IPS-15b (cell line): Measurements from ENCODE around the gene THOC6.

ENCODE experiments used
- H3K27me3 ChIP-seq: one replicate; pipeline ENCODE4 v1.6.1; 2013; ENCODE audit warnings: low read length; ENCODE audit not compliant: control insufficient read depth, insufficient read depth
- H3K36me3 ChIP-seq: one replicate; pipeline ENCODE4 v1.6.1; 2013; ENCODE audit warnings: low read length; ENCODE audit not compliant: control insufficient read depth, insufficient read depth
- H3K4me1 ChIP-seq: one replicate; pipeline ENCODE4 v1.6.1; 2013; ENCODE audit warnings: mild to moderate bottlenecking, low read length; ENCODE audit not compliant: control insufficient read depth, insufficient read depth
- H3K4me3 ChIP-seq: one replicate; pipeline ENCODE4 v1.5.1; 2013; ENCODE audit warnings: low read depth, low read length
- H3K9ac ChIP-seq: one replicate; pipeline ENCODE4 v1.6.1; 2013; ENCODE audit warnings: low read depth, mild to moderate bottlenecking, low read length
- H3K9me3 ChIP-seq: one replicate; pipeline ENCODE4 v1.6.1; 2013; ENCODE audit warnings: mild to moderate bottlenecking, low read length; ENCODE audit not compliant: control insufficient read depth, insufficient read depth

The THOC6 gene

DNA sequence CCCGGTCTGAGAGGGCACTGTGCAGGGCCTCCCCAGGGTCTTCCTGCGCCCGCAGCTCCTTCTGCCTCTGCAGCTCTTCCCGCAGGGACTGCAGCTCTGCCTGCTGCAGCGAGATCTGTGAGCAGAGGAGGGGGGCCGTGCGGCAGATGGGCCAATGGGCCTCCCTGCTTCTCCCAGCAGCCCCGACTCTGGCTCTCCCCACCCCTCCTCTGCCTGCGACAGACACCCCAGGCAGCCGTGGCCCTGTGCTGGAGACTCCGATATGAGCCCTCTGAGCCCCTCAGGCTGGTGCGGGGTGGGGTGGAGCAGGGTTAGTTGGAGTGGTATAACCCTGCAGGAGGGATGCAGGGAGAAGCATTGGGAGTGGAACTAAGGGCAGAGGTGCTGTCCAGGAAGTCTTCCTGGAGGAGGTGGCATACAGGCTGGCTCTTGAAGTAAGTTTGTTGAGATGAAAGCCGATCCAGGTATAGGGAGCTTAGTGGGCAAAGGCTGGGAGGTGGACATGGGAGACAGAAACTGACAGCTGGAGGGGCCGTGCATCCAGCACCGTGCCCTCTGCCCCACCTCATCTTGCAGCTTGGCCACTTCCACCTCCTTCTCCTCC is 5.0 kb downstream of the THOC6 start:
- peaks cover 25% of the 10 kb centered on the region for H3K36me3 ChIP-seq
- no peak overlapping the region for H3K9ac ChIP-seq
- H3K27me3 ChIP-seq = peaks cover 16% of the 10 kb centered on the region
- peak overlapping the region; percentile 18 for H3K4me3 ChIP-seq
- no peaks in the 10 kb centered on the region for H3K9me3 ChIP-seq
- peaks cover 2% of the 10 kb centered on the region for H3K4me1 ChIP-seq

GRCh38 chr16:3029491-3030221 is 5.8 kb downstream of the THOC6 start:
- Histone ChIP-seq H3K36me3 (peaks cover 25% of the 10 kb centered on the region), H3K9ac (no peak overlapping the region), H3K4me3 (peak overlapping the region; percentile 11), H3K9me3 (no peaks in the 10 kb centered on the region), H3K27me3 (peaks cover 16% of the 10 kb centered on the region), H3K4me1 (peaks cover 2% of the 10 kb centered on the region)

DNA sequence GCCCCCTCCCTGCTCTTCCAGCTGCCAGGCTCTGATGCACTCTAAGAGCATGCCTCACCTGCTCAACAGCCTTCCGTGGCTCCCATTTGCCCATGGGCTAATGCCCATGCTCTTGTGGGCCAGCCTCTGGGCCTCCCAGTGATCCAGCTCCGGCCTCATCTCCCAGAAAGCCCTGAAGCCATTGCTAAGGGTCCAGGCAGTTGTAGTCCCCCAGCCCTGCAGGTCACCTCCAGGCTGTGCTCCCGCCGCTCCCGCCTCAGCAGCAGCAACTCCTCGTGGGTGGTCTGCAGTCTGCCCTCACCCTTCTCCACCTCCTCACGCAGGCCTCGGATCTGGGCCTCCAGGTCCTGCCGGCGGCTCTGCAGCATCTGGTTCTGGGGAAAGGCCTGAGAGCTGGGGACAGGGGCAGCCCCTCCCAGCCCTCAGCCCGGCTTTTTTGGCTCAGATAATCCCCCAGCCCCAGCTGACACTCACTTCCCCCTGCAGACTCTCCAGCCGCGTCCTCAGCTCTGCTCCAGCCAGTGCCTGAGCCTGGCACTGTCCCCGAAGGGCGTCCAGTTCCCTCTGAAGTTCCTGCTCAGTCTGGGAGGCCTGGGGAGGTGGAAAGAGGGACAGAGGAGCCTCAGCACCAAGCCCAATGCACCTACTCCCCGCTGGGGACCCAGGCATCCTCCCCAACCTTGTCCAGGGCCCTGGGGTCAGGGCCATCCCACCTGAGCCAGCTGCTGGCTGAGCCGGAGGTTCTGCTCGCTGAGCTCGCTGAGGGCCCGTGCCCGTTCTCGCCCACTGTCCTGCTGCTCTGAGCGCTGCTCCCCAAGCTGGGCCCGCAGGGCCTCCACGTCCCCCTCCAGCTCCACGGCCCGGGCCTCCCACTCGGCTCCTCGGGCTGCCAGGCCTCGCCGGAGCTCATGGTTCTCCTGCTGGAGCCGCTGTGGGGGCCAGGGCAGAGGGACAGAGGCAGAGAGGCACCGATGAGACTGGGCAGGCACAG is 6.7 kb downstream of the THOC6 start:
- Histone ChIP-seq H3K9ac (peak overlapping the region; percentile 24), H3K4me3 (no peak overlapping the region), H3K27me3 (peaks cover 19% of the 10 kb centered on the region), H3K4me1 (peaks cover 2% of the 10 kb centered on the region), H3K36me3 (peaks cover 25% of the 10 kb centered on the region), H3K9me3 (no peaks in the 10 kb centered on the region)

GRCh38 chr16:3032624-3033023 is 8.8 kb downstream of the THOC6 start:
- Histone ChIP-seq H3K4me3 (no peak overlapping the region), H3K9ac (no peak overlapping the region), H3K36me3 (peaks cover 6% of the 10 kb centered on the region), H3K9me3 (no peaks in the 10 kb centered on the region), H3K27me3 (peaks cover 22% of the 10 kb centered on the region), H3K4me1 (peaks cover 2% of the 10 kb centered on the region)

GRCh38 chr16:3035289-3035971 is 11.6 kb downstream of the THOC6 start:
- no peak overlapping the region for H3K9ac ChIP-seq
- H3K9me3 ChIP-seq = no peaks in the 10 kb centered on the region
- peaks cover 3% of the 10 kb centered on the region for H3K4me1 ChIP-seq
- H3K4me3 ChIP-seq = peak overlapping the region; percentile 62
- H3K27me3 ChIP-seq = peaks cover 15% of the 10 kb centered on the region
- H3K36me3 ChIP-seq = peaks cover 3% of the 10 kb centered on the region

DNA sequence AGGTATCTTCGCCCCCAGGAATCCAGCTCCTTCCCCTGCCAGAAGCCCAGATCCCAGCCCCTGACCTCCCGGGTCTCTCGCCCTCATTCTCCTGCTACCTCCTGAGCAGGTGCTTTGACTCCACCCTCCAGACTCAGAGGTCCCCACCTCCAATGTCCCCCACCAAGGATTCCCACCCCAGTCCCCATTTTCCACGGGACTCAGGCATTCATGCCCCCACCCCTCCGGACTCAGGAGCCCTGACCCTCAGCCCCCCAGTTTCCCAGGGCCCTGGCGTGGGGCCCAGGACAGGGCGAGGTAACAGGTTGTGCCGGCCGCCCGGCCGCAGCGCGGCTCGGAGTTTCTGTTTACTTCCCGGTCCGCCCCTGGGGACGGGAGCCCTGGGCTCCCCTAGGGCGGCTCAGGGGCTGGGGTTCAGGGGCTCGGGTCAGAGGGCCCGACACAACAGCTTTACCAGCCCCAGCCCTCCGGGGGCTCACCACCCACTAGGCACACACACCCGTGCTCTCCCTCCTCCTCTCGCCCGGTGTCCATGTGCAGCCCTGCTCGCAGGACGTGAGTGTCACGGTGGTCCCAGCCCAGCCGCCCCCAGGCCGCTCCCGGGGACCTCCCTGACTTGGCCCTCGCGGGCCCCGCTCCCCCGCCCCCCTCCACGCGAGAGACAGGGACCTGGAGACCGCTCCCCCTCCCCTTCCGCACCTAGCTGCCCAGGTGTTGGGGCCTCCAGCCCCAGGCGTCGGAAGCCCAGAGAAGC is 12.3 kb downstream of the THOC6 start:
- H3K4me3 ChIP-seq = peak overlapping the region; percentile 62
- peaks cover 15% of the 10 kb centered on the region for H3K27me3 ChIP-seq
- no peak overlapping the region for H3K9ac ChIP-seq
- H3K9me3 ChIP-seq = no peaks in the 10 kb centered on the region
- H3K4me1 ChIP-seq = peaks cover 3% of the 10 kb centered on the region
- no peaks in the 10 kb centered on the region for H3K36me3 ChIP-seq

DNA sequence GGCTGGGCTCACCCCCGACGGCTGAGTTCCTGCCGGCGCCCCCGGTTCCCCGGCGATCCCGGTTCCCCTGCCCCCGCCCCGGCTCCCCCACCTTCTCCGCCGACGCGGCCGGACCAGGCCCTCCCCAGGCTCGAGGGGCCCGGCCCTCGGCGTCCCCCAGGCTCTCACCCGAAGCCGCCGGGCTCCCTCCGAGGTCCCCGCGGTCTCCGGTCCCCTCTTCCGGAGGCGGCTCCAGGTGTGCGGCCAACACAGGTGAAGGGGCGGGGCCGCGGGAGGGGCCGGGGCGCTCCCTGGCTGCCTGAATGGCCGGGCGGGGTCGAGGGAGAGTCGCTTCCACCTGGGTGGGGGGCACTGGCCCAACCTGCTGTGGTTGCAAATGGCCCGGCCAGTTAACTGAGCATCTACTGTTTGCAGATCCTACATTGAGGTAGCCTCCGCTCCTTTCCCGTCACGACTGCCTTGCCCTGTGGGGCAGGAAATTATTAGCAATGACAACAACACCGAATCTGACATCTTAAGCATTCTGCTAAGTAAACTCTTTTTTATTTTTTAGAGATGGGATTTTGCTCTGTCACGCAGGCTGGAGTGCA is 13.0 kb downstream of the THOC6 start, which contains the start of gene BICDL2:
TSS of gene BICDL2 (minus strand) at position 219 of the 590 bp plus-strand sequence. CDS start 1,448 bp downstream, outside the sequence.
- Histone ChIP-seq H3K27me3 (peaks cover 15% of the 10 kb centered on the region), H3K4me3 (peak within 1 kb of the TSS; percentile 62), H3K4me1 (peaks cover 3% of the 10 kb centered on the region), H3K9me3 (no peaks in the 10 kb centered on the region), H3K9ac (no peak within 1 kb of the TSS), H3K36me3 (no peaks in the 10 kb centered on the region)

DNA sequence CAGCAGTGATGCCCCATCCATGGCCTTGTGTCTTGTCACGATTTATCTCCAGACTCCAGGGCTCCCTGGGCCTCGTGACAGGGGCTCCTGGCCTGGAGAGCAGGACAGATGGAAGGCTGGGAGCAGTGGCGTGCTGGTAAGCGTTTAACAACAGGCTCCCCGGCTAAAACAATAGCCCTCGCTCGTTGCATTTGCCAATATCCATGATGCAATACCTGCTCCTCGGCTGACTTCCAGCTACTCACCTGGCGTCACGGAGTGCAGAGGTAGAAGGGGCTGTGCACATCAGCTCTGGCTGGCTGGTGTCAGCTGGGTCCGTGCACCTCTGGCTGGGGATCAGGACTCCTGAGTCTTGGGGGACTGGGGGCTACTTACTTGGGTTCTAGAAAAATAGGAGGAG is 14.4 kb downstream of the THOC6 start:
- H3K4me3 ChIP-seq = no peak overlapping the region
- no peaks in the 10 kb centered on the region for H3K36me3 ChIP-seq
- H3K9ac ChIP-seq = peak overlapping the region; percentile 24
- no peaks in the 10 kb centered on the region for H3K9me3 ChIP-seq
- peaks cover 15% of the 10 kb centered on the region for H3K27me3 ChIP-seq
- H3K4me1 ChIP-seq = peaks cover 3% of the 10 kb centered on the region

DNA sequence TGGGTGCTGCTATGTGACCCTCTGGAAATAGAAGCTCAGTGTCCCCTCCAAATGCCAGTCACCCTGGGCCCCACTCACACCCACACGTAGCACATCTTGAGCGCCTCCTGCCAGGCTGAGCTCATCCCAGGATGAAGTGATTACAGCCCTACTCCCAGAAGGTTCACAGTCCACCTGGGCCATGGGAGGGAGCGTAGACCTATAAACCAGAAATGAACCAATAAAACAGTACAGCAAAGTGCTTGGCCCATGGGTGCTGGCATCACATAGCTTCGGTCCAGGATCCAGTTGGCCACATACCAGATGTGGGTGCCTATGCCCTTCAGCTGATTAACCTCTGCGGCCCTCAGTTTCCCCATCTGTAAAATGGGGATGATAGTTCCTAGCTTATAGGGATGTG is 15.1 kb downstream of the THOC6 start:
- H3K27me3 ChIP-seq = peaks cover 18% of the 10 kb centered on the region
- H3K4me3 ChIP-seq = no peak overlapping the region
- H3K36me3 ChIP-seq = no peaks in the 10 kb centered on the region
- no peaks in the 10 kb centered on the region for H3K9me3 ChIP-seq
- peaks cover 3% of the 10 kb centered on the region for H3K4me1 ChIP-seq
- H3K9ac ChIP-seq = peak overlapping the region; percentile 24

- H3K9me3 ChIP-seq = no peaks in the 10 kb centered on the region
- peaks cover 3% of the 10 kb centered on the region for H3K4me1 ChIP-seq
- H3K27me3 ChIP-seq = peaks cover 27% of the 10 kb centered on the region
- no peak overlapping the region for H3K9ac ChIP-seq
- no peak overlapping the region for H3K4me3 ChIP-seq
- no peaks in the 10 kb centered on the region for H3K36me3 ChIP-seq
Measured at GRCh38 chr16:3042376-3042775, 18.5 kb downstream of the THOC6 start.
